A673 (cell line): ENCODE results near the gene LEP. TPM values are rescaled to one million over a fixed set of nuclear protein-coding genes. Genes with fewer than 3 reads are reported as not detected.

Experiments
- BruUV-seq: library from RNA; stranded (reverse); fragments of 400-500 nt; replicated peaks from 2 replicates; lab custom pipeline; 2021; lab: Mats Ljungman, UMichigan
- CTCF ChIA-PET: fragments of 300-600 bp; sonication (Branson Sonifier 250); formaldehyde crosslinking; loops from one replicate; lab custom pipeline; 2022; ENCODE audit warnings: antibody characterized with exemption; lab: Charles Lee
- POLR2A ChIA-PET: fragments of 300-600 bp; sonication (Branson Sonifier 250); formaldehyde crosslinking; loops from one replicate; lab custom pipeline; 2022; ENCODE audit warnings: antibody characterized with exemption; ENCODE audit not compliant: low non-redundant PET; lab: Charles Lee
- DNase-seq: peaks from one replicate; pipeline ENCODE4 v3.0.0-alpha.2; 2015; ENCODE audit warnings: low spot score
- H3K27ac ChIP-seq: fragments of 200-600 bp; sonication (generic); 2 replicates; pipeline ENCODE4 v1.5.1; 2016; ENCODE audit warnings: mixed run types, low read depth, mild to moderate bottlenecking, mixed read lengths, antibody characterized with exemption, low read length; ENCODE audit not compliant: poor library complexity, severe bottlenecking
- H3K27me3 ChIP-seq: fragments of 200-600 bp; sonication (generic); replicated peaks from 2 replicates; pipeline ENCODE4 v1.6.1; 2017; ENCODE audit warnings: mixed run types, low read depth, mild to moderate bottlenecking, mixed read lengths, antibody characterized with exemption, low read length; ENCODE audit not compliant: insufficient read depth, poor library complexity
- H3K36me3 ChIP-seq: fragments of 200-600 bp; sonication (generic); 2 replicates; pipeline ENCODE4 v1.6.1; 2016; ENCODE audit warnings: mixed run types, mild to moderate bottlenecking, mixed read lengths, antibody characterized with exemption, low read length; ENCODE audit not compliant: insufficient read depth, poor library complexity, severe bottlenecking
- H3K4me1 ChIP-seq: fragments of 200-600 bp; sonication (generic); 2 replicates; pipeline ENCODE4 v1.6.1; 2017; ENCODE audit warnings: mixed run types, mild to moderate bottlenecking, mixed read lengths, antibody characterized with exemption, low read length; ENCODE audit not compliant: insufficient read depth, poor library complexity, severe bottlenecking
- H3K4me3 ChIP-seq: fragments of 200-600 bp; sonication (generic); 2 replicates; pipeline ENCODE4 v1.5.1; 2016; ENCODE audit warnings: low read depth, mixed run types, mild to moderate bottlenecking, mixed read lengths, low read length; ENCODE audit not compliant: poor library complexity, severe bottlenecking
- H3K9me3 ChIP-seq: fragments of 200-600 bp; sonication (generic); 2 replicates; pipeline ENCODE4 v1.6.1; 2016; ENCODE audit warnings: mixed run types, low read depth, mild to moderate bottlenecking, mixed read lengths, antibody characterized with exemption, low read length; ENCODE audit not compliant: poor library complexity, severe bottlenecking
- CTCF ChIP-seq: fragments of 300-800, 200-600 bp; sonication (generic); conservative IDR thresholded peaks from 2 replicates; pipeline ENCODE4 v1.5.1; 2017; ENCODE audit warnings: low read depth, mild to moderate bottlenecking, antibody characterized with exemption, low read length, moderate library complexity, mixed read lengths
- EZH2 ChIP-seq: fragments of 200-600 bp; sonication (generic); IDR thresholded peaks from 2 replicates; pipeline ENCODE4 v1.6.1; 2017; ENCODE audit warnings: borderline replicate concordance, low read depth, mild to moderate bottlenecking, mixed read lengths, antibody characterized with exemption, low read length; ENCODE audit not compliant: poor library complexity, severe bottlenecking
- intact Hi-C: fragments of 100-400 bp; cut with micrococcal nuclease; formaldehyde crosslinking; loops from one replicate; pipeline ENCODE4 v1.10.0; 2022; ENCODE audit not compliant: unreplicated experiment
- total RNA-seq: library from RNA; stranded (reverse); gene quantifications from 2 replicates; pipeline ENCODE4 v1.2.3, GENCODE V29; 2021

LEP gene
- total RNA-seq, 1 experiment from 2014 or later: not detected

GRCh38 chr7:128266529-128266882, 25.4 kb downstream of the LEP start:
- Histone ChIP-seq H3K9me3 (no peaks in the 10 kb centered on the region), H3K4me1 (peaks cover 37% of the 10 kb centered on the region), H3K27me3 (no peaks in the 10 kb centered on the region), H3K4me3 (peak overlapping the region; percentile 42), H3K27ac (peak overlapping the region; percentile 94), H3K36me3 (no peaks in the 10 kb centered on the region)
- no TSS peak for BruUV-seq
- ChIA-PET POLR2A (interaction anchor here (0.6 to 0.7 kb wide), 2 partner anchors 77 to 363 kb away, joined by 3 to 4 read pairs; partner anchors contain the start of gene RBM28), CTCF (no interaction called here)
- TF ChIP-seq EZH2: no peak
- intact Hi-C loops: no loop called here
- DNase-seq: no peak

DNA sequence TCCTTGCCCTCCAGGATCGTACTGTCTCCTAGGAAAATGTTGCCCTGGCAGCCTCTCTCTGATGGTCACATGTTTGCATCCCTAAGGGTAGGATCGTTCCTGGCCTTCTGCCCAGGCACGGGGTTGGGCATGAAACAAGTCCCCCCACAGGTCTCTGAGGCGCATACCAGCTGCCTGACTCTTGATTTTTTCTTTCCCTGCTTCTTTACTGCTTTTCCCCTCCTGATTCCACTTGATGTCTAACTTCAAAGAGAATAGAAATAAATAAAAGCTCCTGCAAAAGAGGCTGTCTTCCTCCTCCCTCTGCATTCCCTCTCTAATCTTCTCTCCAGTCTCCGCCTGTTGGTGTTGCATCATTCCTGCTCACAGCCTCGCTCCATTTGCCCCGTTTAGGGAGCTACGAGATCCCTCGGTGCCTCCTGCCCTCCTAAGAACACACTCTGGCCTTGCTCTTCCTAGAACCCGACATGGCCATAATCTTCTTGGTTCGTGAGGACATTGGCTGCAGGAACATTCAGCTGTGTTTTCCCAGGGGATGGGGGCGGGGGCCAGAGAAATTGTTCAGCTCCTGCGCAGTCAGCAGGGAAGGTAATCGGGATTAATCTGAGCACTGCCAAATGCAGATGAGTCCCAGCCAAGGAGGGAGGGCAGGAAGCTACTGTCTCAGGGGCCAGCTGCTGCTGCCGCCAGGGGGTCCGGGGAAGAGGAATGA, 26.0 kb downstream of the LEP start:
- Histone ChIP-seq H3K4me1 (peaks cover 37% of the 10 kb centered on the region), H3K27ac (peak overlapping the region; percentile 94), H3K4me3 (peak overlapping the region; percentile 42), H3K36me3 (no peaks in the 10 kb centered on the region), H3K9me3 (no peaks in the 10 kb centered on the region), H3K27me3 (no peaks in the 10 kb centered on the region)
- TF ChIP-seq CTCF (peak; percentile 45; the same call in 1 of the 2 replicates), EZH2 (no peak)
- DNase-seq: peak; percentile 95
- ChIA-PET CTCF (interaction anchor here (0.8 to 0.9 kb wide), 2 partner anchors 56 to 57 kb away, joined by 4 read pairs; no protein-coding TSS in a partner anchor), POLR2A (interaction anchor here (0.6 to 0.9 kb wide), 3 partner anchors 8 to 364 kb away, joined by 3 to 4 read pairs (median 3); partner anchors contain the start of gene RBM28)
- BruUV-seq: no TSS peak
- intact Hi-C loops: no loop called here

DNA sequence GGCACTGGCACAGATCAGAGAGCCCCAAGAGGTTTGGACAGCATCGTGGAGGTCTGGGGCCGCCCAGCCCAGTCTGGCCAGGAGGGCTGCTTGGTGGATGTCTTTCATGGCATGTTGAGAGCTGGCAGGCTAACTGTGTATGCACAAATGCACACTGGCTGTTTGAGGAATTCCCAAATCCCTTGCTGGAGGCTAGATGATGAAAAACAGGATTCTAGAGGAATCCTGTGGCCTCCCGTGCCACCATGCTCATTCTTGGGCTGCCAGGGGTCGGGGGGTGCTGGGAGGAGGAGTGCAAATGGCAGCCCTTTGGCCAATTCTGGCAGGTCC, 26.5 kb downstream of the LEP start:
- POLR2A ChIA-PET: interaction anchor here (0.9 kb wide), 1 partner anchor 9 kb away, joined by 3 read pairs; no protein-coding TSS in a partner anchor
- Histone ChIP-seq H3K4me3 (peak overlapping the region; percentile 42), H3K9me3 (no peaks in the 10 kb centered on the region), H3K4me1 (peaks cover 37% of the 10 kb centered on the region), H3K27ac (peak overlapping the region; percentile 94), H3K36me3 (no peaks in the 10 kb centered on the region), H3K27me3 (no peaks in the 10 kb centered on the region)
- intact Hi-C loops: no loop called here
- BruUV-seq: no TSS peak
- no peak for DNase-seq
- CTCF ChIA-PET: interaction anchor here (0.8 to 0.9 kb wide), 2 partner anchors 55 to 58 kb away, joined by 4 read pairs; no protein-coding TSS in a partner anchor
- TF ChIP-seq EZH2 (no peak), CTCF (no peak)
